Coronary artery (tissue), 2 donors: ENCODE results near the gene PITX3.

Experiments used
- DNase-seq: peaks from one replicate; pipeline ENCODE4 v3.0.0-alpha.2; 2017; ENCODE audit warnings: low spot score
- H3K27ac ChIP-seq, 2 donors: fragments of 200-600 bp; sonication (generic); one replicate each; pipeline ENCODE4 v1.5.1; 2016 to 2019
- H3K4me3 ChIP-seq: fragments of 200-600 bp; sonication (generic); 2 replicates; pipeline ENCODE4 v1.5.1; 2016; ENCODE audit warnings: mild to moderate bottlenecking, moderate library complexity
- CTCF ChIP-seq: fragments of 200-600 bp; sonication (generic); IDR thresholded peaks from one replicate; pipeline ENCODE4 v1.5.1; 2019; ENCODE audit warnings: antibody characterized with exemption

PITX3 gene

DNA sequence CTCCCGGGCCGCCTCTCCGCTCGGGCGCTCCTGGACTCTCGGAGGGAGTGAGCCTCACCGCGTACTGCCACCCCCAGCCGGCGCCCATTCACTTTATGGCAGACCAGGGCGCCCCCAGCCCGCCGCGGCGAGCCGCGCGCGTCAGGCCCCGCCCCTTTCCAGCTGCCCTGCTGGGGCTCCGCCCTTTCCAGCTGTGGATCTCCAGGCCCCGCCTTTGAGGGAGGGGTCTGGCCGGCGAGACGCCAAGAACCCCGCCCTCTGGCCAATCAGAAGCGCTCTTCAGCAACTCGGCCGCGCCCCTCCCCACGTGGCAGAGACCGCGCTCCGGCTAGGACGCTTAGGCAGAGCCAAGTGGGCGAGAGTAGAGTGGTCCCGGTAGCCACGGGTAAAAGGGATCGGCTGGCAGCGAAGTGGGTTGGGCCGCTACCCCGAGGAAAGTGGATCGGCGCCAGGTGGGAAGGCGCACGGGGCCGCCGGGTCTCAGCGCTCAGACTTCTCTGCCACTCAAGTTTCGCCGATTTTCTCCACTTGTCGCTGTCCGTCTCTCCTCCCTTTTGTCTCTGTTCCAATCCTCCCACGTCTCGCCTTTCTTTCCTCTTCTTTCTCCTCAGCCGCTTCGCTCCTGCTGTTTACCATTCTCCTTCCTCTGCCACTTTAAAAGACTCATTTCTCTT is at the start of gene PITX3:
TSS of gene PITX3 (minus strand) at position 69 of the 674 bp plus-strand sequence. CDS start 9,432 bp downstream, outside the sequence.
- DNase-seq, result peak; percentile 93
- no peak within 1 kb of the TSS for H3K27ac ChIP-seq

DNA sequence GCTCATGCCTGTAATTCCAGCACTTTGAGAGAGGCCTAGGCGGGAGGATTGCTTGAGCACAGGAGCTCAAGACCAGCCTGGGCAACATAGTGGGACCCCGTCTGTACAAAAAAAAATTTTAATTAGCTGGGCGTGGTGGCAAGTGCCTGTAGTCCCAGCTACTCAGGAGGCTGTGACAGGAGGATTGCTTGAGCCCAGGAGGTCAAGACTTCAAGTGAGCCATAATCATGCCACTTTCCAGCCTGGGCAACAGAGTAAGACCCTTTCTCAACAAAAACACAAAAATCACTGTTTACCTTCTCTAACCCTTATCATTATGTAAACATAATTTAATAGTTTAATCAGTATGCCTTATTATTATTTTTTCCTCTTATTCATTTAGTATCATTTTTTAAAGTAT is 48.5 kb upstream of the PITX3 start:
- H3K4me3 ChIP-seq, result no peak overlapping the region
- no peak for DNase-seq
- TF ChIP-seq CTCF, result no peak
- no peak overlapping the region for H3K27ac ChIP-seq

More for the DNA sequence above, at the start of gene PITX3:
- TF ChIP-seq CTCF, result no peak
- H3K4me3 ChIP-seq, result peak within 1 kb of the TSS; percentile 73

DNA sequence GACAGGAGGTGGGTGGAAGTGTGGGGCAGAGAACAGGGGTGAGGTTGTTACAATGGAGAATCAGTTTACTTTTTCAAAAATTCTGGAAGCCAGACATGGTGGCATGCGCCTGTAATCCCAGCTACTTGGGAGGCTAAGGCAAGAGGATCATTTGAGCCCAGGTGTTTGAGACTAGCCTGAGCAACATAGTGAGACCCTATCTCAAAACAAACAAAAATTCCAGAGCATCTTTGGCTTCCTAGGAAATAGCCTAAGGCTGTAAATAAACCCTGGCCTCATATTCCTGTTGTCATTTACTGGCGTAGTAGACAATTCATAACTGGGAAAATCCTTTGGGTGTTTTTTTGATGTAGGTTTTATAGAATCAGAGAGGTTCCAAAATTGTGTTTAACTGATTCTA is 48.0 kb upstream of the PITX3 start:
- Histone ChIP-seq H3K27ac (no peak overlapping the region), H3K4me3 (no peak overlapping the region)
- DNase-seq, result no peak
- TF ChIP-seq CTCF, result no peak

DNA sequence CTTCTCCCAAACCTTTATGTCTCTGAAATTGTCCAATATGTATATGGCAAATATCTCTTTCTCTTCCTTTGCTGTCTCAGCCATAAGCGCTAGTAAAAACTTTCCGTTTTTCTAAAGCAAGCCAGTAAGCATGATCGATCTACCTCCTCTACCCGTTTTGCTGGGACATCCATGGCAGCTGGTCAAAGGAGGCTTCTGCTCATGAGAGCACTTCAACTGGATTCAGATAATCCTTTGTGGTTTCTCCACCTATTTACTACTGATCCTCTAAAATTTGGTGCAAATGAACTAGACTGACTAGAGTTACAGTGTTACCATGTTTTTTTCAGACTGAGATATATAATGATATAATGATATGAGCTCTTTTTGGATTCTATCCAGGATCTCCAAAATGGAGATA is 46.7 kb upstream of the PITX3 start:
- DNase-seq, result no peak
- Histone ChIP-seq H3K27ac (no peak overlapping the region), H3K4me3 (no peak overlapping the region)
- no peak for TF ChIP-seq CTCF

- H3K4me3 ChIP-seq, result no peak overlapping the region
- no peak for DNase-seq
- H3K27ac ChIP-seq, result no peak overlapping the region
- no peak for TF ChIP-seq CTCF
These were observed 46.2 kb upstream of the PITX3 start for GRCh38 chr10:102287538-102287937.

GRCh38 chr10:102286216-102286615 is 44.9 kb upstream of the PITX3 start:
- DNase-seq, result no peak
- TF ChIP-seq CTCF, result no peak
- no peak overlapping the region for H3K4me3 ChIP-seq
- H3K27ac ChIP-seq, result no peak overlapping the region

DNA sequence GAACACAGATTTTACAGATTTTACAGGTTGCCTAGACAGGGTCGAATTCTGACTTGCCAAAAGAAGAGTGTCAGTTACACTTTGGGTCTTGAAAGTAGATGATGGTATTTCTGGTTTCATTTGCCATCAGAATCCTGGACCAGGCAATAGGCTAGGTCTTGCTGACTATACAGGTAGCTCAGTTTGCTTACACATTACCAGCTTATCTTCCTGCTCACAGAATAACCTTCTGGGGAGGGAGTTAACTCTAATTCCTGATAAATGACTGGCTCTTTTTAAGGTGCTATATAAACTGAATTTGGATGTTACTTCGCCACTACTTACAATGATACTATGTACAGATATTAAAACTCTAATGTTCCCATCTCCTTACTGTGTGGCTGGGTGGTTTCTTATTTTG is 43.8 kb upstream of the PITX3 start:
- DNase-seq, result no peak
- TF ChIP-seq CTCF, result no peak
- H3K27ac ChIP-seq, result no peak overlapping the region
- H3K4me3 ChIP-seq, result no peak overlapping the region
